SW480 (cell line): ENCODE measurements around the gene SH3D19.
"Not testable (repeated sequence)": the region's sequence is repeated elsewhere in the genome, so short reads cannot be mapped to it uniquely, and the experiment has no call there.

Source experiments
- DNase-seq: peaks from one replicate; pipeline ENCODE4 v3.0.0-alpha.2; 2016; ENCODE audit warnings: low spot score

SH3D19 gene

GRCh38 chr4:151098979-151099228 lies 226.5 kb downstream of the SH3D19 start:
- no peak for DNase-seq

- DNase-seq: no peak
Measured at GRCh38 chr4:151097759-151098158, 227.6 kb downstream of the SH3D19 start.

GRCh38 chr4:151095142-151095541 lies 230.3 kb downstream of the SH3D19 start:
- no peak for DNase-seq

- no peak for DNase-seq
Measured at GRCh38 chr4:151094290-151094751, 231.1 kb downstream of the SH3D19 start.

- DNase-seq: no peak
Measured at GRCh38 chr4:151093203-151093602, 232.2 kb downstream of the SH3D19 start.

- DNase-seq: no peak
Measured at GRCh38 chr4:151092488-151092887, 232.9 kb downstream of the SH3D19 start.

GRCh38 chr4:151091047-151091446 lies 234.4 kb downstream of the SH3D19 start:
- DNase-seq: no peak

GRCh38 chr4:151087467-151087866 lies 237.9 kb downstream of the SH3D19 start:
- DNase-seq: no peak

GRCh38 chr4:151077978-151078377 lies 247.4 kb downstream of the SH3D19 start:
- not testable (repeated sequence) for DNase-seq

- no peak for DNase-seq
Measured at GRCh38 chr4:151074416-151074916, 250.9 kb downstream of the SH3D19 start.
